ENCODE results near the gene RBMS3.

DNA sequence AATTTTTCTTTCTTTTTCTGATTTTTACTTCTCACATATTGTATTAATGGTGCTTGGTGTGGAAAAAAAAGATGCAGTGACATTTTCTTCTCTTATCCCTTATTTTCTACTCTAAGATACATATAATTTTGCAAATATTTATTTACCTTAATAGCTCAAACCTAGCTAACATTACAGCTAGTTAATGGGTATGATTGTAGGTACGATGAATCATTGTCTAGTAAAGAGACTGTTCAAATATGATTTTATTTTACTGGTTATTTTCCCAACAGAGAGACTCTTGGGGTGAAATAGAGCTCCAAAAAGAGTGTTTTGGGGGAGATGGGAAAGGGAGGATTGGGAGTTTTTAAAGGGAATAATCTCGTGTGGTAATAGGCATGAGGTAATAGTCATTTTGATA lies 206.0 kb downstream of the RBMS3 start:
- TF ChIP-seq EP300 (IDR thresholded peaks at IDR 0.05; ENCODE audit: low read depth), result no peak
- TF ChIP-seq, protein P1, sequence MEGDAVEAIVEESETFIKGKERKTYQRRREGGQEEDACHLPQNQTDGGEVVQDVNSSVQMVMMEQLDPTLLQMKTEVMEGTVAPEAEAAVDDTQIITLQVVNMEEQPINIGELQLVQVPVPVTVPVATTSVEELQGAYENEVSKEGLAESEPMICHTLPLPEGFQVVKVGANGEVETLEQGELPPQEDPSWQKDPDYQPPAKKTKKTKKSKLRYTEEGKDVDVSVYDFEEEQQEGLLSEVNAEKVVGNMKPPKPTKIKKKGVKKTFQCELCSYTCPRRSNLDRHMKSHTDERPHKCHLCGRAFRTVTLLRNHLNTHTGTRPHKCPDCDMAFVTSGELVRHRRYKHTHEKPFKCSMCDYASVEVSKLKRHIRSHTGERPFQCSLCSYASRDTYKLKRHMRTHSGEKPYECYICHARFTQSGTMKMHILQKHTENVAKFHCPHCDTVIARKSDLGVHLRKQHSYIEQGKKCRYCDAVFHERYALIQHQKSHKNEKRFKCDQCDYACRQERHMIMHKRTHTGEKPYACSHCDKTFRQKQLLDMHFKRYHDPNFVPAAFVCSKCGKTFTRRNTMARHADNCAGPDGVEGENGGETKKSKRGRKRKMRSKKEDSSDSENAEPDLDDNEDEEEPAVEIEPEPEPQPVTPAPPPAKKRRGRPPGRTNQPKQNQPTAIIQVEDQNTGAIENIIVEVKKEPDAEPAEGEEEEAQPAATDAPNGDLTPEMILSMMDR (IDR thresholded peaks at IDR 0.05), result no peak
- no peak for TF ChIP-seq POLR2A (IDR thresholded peaks at IDR 0.05)
